Measurements from ENCODE around the gene SSBP3.
A peak's percentile ranks its signal among the peaks of the same experiment; 100 is the strongest.
"Not testable (repeated sequence)": the region's sequence is repeated elsewhere in the genome, so short reads cannot be mapped to it uniquely, and the experiment has no call there.

Gene SSBP3

GRCh38 chr1:54406339-54407153, at the start of gene SSBP3:
Gene SSBP3, minus strand, starts transcription at chr1:54406394.
- peak; percentile 86 to 95 for DNase-seq

- no peak for DNase-seq
Measured at GRCh38 chr1:54453509-54453908, 47.3 kb upstream of the SSBP3 start.

DNA sequence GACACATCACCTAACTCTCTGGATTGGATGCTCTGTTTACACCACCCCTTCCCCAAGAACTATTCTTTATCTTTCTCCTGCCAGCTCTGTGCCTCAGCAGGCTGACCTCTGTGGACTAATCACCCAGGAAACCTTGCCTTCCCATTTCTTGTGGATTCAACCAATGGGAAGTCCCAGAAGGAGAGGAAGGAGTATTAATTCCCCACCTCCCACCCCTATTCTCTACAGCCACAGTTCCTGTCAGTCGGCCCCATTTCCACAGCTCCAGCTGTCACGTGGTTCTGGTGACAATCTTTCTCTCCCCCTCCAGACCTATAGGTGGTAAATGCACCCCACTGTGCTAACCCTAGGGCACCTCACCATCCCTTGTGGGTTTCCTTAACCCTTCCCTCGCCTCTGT, 46.8 kb upstream of the SSBP3 start:
- peak in 1 of 2 donors; percentile 36 for DNase-seq

DNA sequence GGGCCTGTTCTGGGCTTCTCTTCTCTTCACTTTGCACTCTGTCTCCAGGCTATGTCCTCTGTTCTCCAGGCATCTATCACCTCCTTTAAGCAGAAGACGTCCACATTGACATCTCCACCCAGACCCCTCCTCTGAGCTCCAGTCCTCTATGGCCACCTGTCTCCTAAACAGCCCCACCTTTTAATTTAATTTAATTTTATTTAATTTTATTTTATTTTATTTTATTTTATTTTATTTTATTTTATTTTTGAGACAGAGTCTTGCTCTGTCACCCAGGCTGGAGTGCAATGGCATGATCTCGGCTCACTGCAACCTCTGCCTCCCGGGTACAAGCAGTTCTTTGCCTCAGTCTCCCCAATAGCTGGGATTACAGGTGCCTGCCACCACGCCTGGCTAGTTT, 43.2 kb upstream of the SSBP3 start:
- not testable (repeated sequence) for DNase-seq

- not testable (repeated sequence) for DNase-seq
Measured at GRCh38 chr1:54448801-54449200, 42.6 kb upstream of the SSBP3 start.

- not testable (repeated sequence) for DNase-seq
Measured at GRCh38 chr1:54447081-54447480, 40.9 kb upstream of the SSBP3 start.

- DNase-seq, result no peak
Measured at GRCh38 chr1:54442185-54442584, 36.0 kb upstream of the SSBP3 start.

DNA sequence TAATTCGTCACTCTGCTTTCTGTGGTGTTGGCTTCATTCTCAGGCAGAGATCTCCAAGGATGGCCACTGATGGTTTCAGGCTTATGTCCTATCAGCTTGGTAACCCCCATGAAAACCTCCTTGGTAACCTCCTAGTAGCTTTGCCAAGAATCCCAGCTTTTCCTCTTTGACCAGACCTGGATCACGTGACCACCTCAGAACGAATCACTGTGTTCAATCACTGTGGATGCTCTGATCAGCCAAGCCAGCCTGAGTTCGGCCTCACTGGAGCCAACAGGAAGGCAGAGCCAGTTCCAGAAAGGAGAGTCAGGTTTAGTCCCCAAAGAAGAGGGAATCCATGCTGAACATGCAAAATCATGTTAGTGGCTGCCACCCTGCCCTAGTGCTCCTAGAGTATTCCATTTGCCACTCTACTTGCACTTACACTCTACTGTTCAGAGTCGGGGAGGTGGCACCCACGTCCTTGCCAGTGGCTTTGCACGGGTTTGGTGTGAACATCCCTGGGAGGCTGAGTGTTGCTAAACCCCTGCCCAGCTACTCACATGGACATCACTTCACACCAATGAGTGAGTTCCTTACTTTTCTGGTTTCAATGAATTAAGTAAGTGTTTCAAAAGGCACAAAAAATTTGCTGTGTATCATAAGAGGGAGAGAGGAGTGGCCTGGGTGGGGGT, 33.5 kb upstream of the SSBP3 start:
- DNase-seq, result no peak

GRCh38 chr1:54437783-54438182, 31.6 kb upstream of the SSBP3 start:
- DNase-seq, result no peak

GRCh38 chr1:54436826-54437225, 30.6 kb upstream of the SSBP3 start:
- no peak for DNase-seq

GRCh38 chr1:54429838-54430237, 23.6 kb upstream of the SSBP3 start:
- no peak for DNase-seq

- no peak for DNase-seq
Measured at GRCh38 chr1:54428837-54429518, 22.8 kb upstream of the SSBP3 start.

DNA sequence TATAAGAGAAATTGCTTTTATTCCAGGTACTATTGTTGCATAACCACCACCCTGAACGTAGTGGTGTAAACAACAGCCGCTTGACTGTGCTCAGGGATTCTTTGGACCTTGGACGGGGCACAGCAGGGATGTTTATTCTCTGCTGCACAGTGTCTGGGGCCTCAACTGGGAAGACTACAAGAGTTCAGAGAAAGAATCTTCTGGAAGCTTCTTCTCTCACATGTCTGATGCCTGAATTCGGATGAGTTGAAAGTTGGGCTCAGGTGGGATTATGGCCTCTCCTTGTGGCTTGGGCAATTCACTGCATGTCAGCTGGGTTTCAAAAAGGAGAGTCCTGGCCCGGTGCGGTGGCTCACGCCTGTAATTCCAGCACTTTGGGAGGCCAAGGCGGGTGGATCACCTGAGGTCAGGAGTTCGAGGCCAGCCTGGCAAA, 19.0 kb upstream of the SSBP3 start:
- no peak for DNase-seq

DNA sequence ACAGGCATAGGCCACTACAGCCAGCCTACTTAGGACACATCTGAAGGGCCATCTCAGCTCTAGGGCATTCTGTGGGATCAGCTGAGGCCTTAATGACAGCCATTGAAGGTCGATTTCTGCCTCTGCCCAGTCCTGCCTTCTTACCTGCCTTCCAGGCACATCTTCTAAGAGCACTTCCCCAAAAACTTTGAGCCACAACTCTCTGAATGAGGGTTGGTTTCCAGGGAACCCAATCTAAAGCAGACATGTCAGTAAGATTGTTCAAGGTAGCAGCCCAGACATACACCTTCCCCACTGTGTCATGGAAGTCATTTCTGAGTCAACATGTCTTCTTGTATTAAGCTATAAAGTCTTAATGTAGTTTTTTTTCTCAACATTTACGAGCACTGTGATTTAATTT, 18.2 kb upstream of the SSBP3 start:
- DNase-seq, result no peak

DNA sequence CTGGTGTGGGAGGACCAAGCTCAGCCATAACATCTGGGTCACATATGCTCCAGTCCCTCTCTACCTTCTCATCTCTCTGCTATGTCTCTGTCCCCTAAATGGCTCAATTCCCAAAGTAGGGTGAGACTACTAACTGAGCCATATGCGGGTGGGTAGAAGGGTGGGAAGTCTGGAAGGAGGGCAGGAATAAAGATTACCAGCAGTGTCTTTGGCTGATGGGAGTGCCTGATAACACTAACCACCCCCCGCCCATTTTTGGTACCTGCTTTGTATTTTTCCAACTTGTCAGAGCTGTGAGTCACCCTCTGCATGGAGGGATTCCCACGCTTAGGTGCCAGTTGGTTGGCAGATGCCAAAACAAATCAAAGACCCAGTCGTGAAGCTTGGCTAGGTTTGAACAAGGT, 14.9 kb upstream of the SSBP3 start:
- DNase-seq, result no peak

GRCh38 chr1:54418598-54418997, 12.4 kb upstream of the SSBP3 start:
- DNase-seq, result not testable (repeated sequence)

DNA sequence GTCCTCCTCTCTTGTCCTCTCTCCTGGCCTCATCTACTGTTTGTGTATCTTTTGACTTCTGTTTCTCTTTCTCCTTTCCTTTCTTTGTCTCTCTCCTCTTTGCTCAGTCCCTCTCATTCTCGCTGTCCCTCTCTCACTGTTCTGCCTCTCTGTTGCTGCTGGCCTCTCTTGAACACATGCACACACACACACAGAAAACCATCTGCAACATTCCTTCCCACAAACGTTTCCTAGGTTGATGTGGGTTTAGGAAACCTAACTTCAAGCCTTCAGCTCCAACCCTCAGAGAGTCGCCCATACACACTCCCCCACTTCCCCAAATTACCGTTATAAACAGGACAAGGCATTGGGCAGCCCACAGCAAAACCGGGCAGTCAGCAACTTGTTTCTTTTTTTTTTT, 10.9 kb upstream of the SSBP3 start:
- peak; percentile 45 to 57 for DNase-seq

DNA sequence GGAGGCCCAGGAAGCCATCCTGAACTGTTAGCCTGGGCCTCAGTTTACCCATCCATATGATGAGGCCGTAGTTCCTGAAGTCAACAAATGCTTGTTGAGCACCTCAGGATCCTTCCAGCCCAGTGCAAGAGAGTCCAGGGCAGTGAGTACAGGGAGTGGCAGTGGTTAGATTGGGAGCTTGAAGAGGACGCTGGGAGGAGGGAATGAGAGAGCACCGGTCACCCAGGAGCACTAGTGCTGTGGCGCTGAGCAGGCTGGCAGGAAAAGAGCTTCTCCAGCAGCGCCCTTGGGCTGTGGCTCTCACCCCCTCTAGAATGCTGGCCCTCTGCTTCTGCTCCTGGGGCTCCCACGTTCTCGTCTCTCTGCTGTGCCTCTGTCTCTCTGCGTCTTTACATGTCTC, 10.2 kb upstream of the SSBP3 start:
- no peak for DNase-seq

GRCh38 chr1:54415991-54416390, 9.8 kb upstream of the SSBP3 start:
- DNase-seq, result no peak

DNA sequence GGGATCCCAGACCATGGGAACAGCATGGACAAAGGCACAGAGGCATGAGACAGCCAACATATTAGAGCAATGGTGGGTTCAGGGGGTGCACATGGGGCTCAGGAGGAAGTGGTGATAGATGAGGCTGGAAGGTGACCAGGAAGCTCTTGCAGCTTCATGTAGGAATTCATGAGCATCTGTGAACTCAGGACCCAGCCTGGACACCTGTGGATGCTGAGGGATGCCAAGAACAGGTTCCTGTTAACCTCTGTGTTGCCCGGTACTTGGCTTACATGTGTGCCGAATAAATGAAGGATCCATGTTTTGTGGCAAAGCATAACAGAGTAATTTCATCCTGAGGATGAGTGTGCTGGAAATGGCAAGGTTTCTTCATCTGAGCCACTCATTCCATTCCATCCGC, 9.3 kb upstream of the SSBP3 start:
- no peak for DNase-seq

GRCh38 chr1:54413732-54414131, 7.5 kb upstream of the SSBP3 start:
- DNase-seq, result no peak

- DNase-seq, result peak in 1 of 2 donors; percentile 15
Measured at GRCh38 chr1:54413295-54413694, 7.1 kb upstream of the SSBP3 start.

GRCh38 chr1:54410359-54410758, 4.2 kb upstream of the SSBP3 start:
- DNase-seq, result no peak

Measured in inflammatory macrophage treated with lipopolysaccharide for 1 hour (primary cell).